NCI-H2081 (cell line): ENCODE measurements around the gene CFAP43.
A peak's percentile ranks its signal among the peaks of the same experiment; 100 is the strongest.

Experiments
- DNase-seq, 2 experiments: peaks; one replicate each; lab custom pipeline; 2025; lab: John Stamatoyannopoulos, UW

CFAP43 gene

GRCh38 chr10:104231784-104232612 is at the start of gene CFAP43:
Gene CFAP43, minus strand, starts transcription at chr10:104232364. Its CDS starts 118 bp downstream, at chr10:104232246.
- DNase-seq, result peak; percentile 92 to 93

- peak in 1 of 2 experiments; percentile 12 for DNase-seq
These were observed 49.5 kb upstream of the CFAP43 start for GRCh38 chr10:104281694-104282093.

- DNase-seq, result no peak
These were observed 47.5 kb upstream of the CFAP43 start for GRCh38 chr10:104279550-104280259.

- peak in 1 of 2 experiments; percentile 42 for DNase-seq
These were observed 45.6 kb upstream of the CFAP43 start for GRCh38 chr10:104277785-104278184.

- DNase-seq, result no peak
These were observed 44.0 kb upstream of the CFAP43 start for GRCh38 chr10:104276192-104276591.

- no peak for DNase-seq
These were observed 42.9 kb upstream of the CFAP43 start for GRCh38 chr10:104274762-104275721.

GRCh38 chr10:104273899-104274575 is 41.9 kb upstream of the CFAP43 start:
- no peak for DNase-seq

GRCh38 chr10:104273286-104273685 is 41.1 kb upstream of the CFAP43 start:
- DNase-seq, result no peak

GRCh38 chr10:104268713-104269645 is 36.8 kb upstream of the CFAP43 start, which contains the start of gene GSTO2:
Gene GSTO2, plus strand, starts transcription at chr10:104269184. Its CDS starts 5,732 bp downstream, at chr10:104274916.
- peak; percentile 93 to 96 for DNase-seq

GRCh38 chr10:104268405-104268712 is 36.2 kb upstream of the CFAP43 start:
- no peak for DNase-seq

GRCh38 chr10:104267721-104268404 is 35.7 kb upstream of the CFAP43 start:
- no peak for DNase-seq

- DNase-seq, result no peak
These were observed 32.6 kb upstream of the CFAP43 start for GRCh38 chr10:104264783-104265182.

GRCh38 chr10:104262055-104262454 is 29.9 kb upstream of the CFAP43 start:
- DNase-seq, result no peak

- DNase-seq, result no peak
These were observed 28.6 kb upstream of the CFAP43 start for GRCh38 chr10:104260775-104261115.

GRCh38 chr10:104259999-104260774 is 28.0 kb upstream of the CFAP43 start:
- no peak for DNase-seq

- no peak for DNase-seq
These were observed 27.3 kb upstream of the CFAP43 start for GRCh38 chr10:104259456-104259855.

- DNase-seq, result no peak
These were observed 26.0 kb upstream of the CFAP43 start for GRCh38 chr10:104258209-104258608.

GRCh38 chr10:104257235-104257634 is 25.1 kb upstream of the CFAP43 start:
- DNase-seq, result no peak

- DNase-seq, result peak in 1 of 2 experiments; percentile 29
These were observed 24.3 kb upstream of the CFAP43 start for GRCh38 chr10:104256335-104256961.
